ENCODE data around the gene FHAD1.

- TF ChIP-seq IRF2 (CRISPR knock-in tag; IDR thresholded peaks at IDR 0.05) (no peak), PBX3 (CRISPR knock-in tag; IDR thresholded peaks at IDR 0.05; ENCODE audit: borderline replicate concordance) (no peak), ETV6 (CRISPR knock-in tag; conservative IDR thresholded peaks at IDR 0.05) (no peak), POLR2A (IDR thresholded peaks at IDR 0.05; ENCODE audit: insufficient read depth in 1 of 2, low read depth in 2 of 2, low read length in 2 of 2) (no peak), ZNF639 (CRISPR knock-in tag; conservative IDR thresholded peaks at IDR 0.05) (no peak), ZNF513 (CRISPR knock-in tag; conservative IDR thresholded peaks at IDR 0.05) (no peak), HBP1 (CRISPR knock-in tag; IDR thresholded peaks at IDR 0.05; ENCODE audit: low read depth) (no peak), CREM (IDR thresholded peaks at IDR 0.05) (no peak), CREM (CRISPR knock-in tag; IDR thresholded peaks at IDR 0.05) (no peak), ARID5B (CRISPR knock-in tag; IDR thresholded peaks at IDR 0.05) (no peak), CTCF (CRISPR knock-in tag; IDR thresholded peaks at IDR 0.05) (no peak), CHD2 (IDR thresholded peaks at IDR 0.05; ENCODE audit: low read depth, low read length) (no peak), TAF15 (IDR thresholded peaks at IDR 0.05; ENCODE audit: low read depth, low read length, poor library complexity, severe bottlenecking) (no peak)
Observed at GRCh38 chr1:15401391-15402055, 154.5 kb downstream of the FHAD1 start.

Data from HepG2 (cell line).